D721Med (cell line): ENCODE data around the gene HDHD3.
"Not testable (repeated sequence)": the region's sequence is repeated elsewhere in the genome, so short reads cannot be mapped to it uniquely, and the experiment has no call there.

ENCODE experiments used
- DNase-seq: peaks from one replicate; pipeline ENCODE4 v3.0.0; 2011; ENCODE audit warnings: low spot score; ENCODE audit not compliant: insufficient read length
- FAIRE-seq: peaks from 2 replicates; lab custom pipeline; 2011; peaks lifted over from hg19 to GRCh38; lab: Jason Lieb, UNC
- TF ChIP-seq, protein P1 (sequence below): IDR thresholded peaks from 2 replicates; pipeline ENCODE4 v1.5.1; 2012; ENCODE audit warnings: mild to moderate bottlenecking, control low read depth; ENCODE audit not compliant: insufficient read depth; ENCODE audit errors: missing control alignments

HDHD3 gene

DNA sequence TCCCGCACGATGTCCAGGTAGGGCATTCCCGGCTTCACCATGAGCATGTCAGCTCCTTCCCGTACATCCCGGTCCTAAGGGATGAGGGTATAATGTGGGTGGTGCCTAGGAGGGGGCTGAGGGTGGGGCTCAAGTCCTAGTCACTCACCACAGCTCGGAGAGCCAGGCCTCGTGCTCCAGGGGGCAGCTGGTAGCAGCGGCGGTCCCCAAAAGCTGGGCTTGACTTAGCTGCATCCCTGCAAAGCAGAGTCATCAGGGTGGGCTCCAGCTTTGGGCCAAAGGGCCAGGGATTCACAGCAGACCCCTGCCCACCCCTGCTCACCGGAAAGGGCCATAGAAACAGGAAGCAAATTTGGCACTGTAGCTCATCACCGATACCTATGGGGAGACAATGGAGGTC lies 12.7 kb upstream of the HDHD3 start:
- TF ChIP-seq, protein P1, sequence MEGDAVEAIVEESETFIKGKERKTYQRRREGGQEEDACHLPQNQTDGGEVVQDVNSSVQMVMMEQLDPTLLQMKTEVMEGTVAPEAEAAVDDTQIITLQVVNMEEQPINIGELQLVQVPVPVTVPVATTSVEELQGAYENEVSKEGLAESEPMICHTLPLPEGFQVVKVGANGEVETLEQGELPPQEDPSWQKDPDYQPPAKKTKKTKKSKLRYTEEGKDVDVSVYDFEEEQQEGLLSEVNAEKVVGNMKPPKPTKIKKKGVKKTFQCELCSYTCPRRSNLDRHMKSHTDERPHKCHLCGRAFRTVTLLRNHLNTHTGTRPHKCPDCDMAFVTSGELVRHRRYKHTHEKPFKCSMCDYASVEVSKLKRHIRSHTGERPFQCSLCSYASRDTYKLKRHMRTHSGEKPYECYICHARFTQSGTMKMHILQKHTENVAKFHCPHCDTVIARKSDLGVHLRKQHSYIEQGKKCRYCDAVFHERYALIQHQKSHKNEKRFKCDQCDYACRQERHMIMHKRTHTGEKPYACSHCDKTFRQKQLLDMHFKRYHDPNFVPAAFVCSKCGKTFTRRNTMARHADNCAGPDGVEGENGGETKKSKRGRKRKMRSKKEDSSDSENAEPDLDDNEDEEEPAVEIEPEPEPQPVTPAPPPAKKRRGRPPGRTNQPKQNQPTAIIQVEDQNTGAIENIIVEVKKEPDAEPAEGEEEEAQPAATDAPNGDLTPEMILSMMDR: no peak
- DNase-seq (no peak), FAIRE-seq (no peak)

DNA sequence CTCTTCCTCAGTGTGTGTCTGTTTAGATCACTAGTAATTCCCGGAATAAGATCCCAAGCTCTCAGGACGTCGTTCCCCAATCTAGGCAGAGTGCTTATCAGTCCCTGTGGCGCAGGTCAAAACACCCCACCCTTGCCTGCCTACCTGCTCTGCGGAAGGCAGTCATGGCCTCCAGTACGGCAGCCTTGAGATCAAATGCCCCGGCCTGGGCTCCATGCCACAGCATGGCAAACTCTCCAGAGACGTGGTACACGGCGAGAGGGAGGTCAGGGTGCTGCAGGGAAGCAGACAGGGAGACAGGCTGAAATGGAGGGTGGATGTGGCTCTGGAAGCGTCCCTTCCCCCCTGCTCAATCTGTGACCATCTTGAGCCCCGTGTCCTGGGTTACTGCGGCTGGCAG lies 12.0 kb upstream of the HDHD3 start:
- TF ChIP-seq, protein P1: no peak
- DNase-seq (no peak), FAIRE-seq (no peak)

- FAIRE-seq: no peak
- TF ChIP-seq, protein P1: no peak
- DNase-seq: no peak
These were observed 10.9 kb upstream of the HDHD3 start for GRCh38 chr9:113387560-113388230.

DNA sequence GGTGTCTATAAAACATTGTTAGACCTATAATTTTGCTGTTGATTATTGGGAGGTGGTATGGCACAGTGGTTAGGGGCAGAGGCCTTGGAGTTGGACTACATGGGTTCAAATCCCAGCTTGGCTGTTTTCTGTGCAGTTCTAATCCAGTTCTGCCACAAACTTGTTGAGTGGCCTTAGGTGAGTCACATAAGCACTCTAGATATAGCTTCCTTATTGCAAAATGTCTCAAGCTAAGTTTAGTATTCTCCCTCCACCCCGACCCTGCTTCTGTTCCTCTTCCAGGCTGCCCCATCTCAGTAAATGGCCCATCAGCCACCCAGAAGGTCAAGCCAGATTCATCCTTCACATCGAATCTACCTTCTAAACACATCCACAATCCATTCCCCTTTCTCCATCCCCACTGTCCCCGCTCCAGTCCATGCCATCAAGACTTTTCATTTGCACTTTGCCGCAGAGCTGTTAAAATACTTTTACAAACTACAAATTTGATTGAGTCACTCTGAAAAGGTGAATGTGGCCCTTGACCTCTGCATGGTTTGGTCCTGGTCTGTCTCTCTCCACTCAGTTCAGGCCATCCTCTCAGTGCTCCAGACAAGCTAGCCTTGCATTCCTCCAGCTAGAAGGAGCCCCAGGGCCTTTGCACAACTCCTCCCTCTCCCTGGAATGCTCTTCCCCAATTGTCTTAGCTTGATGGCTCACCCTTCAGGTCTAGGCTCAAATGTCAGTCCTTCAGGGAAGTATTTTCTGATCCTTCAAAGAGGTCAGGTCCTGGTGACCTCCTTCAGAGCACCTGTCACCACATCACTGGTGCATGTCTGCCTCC lies 10.0 kb upstream of the HDHD3 start:
- FAIRE-seq (no peak), DNase-seq (no peak)
- TF ChIP-seq, protein P1: no peak

- FAIRE-seq: no peak
- DNase-seq: no peak
- TF ChIP-seq, protein P1: no peak
These were observed 5.2 kb upstream of the HDHD3 start for GRCh38 chr9:113381909-113382411.

- not testable (repeated sequence) for FAIRE-seq, DNase-seq
These were observed 4.7 kb upstream of the HDHD3 start for GRCh38 chr9:113381441-113381840.

DNA sequence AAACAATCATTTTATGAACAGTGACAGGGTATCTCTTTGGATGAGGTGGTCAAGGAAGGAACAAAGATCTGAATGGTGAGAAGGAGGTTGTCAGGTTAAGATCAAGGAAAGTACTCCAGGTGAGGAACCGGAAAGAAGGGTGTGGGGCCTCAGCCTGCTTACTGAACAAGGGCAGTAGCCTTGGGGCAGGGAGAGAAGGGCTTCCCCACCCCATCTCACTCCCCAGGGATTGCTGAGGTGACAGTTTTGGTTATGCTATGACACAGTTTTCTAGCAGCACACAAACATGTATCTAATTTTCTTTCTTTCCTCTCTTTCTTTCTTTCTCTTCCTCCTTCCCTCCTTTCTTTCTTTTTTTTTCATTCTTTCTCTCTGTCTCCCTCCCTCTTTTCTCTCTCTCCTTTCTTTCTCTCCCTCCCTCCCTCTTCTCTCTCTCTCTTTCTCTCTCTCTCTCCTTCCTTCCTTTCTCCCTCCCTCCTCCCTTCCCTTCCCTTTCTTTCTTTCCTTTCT lies 4.1 kb upstream of the HDHD3 start:
- FAIRE-seq (no peak), DNase-seq (no peak)
- TF ChIP-seq, protein P1: no peak

GRCh38 chr9:113379829-113380210 lies 3.0 kb upstream of the HDHD3 start:
- not testable (repeated sequence) for FAIRE-seq, DNase-seq

DNA sequence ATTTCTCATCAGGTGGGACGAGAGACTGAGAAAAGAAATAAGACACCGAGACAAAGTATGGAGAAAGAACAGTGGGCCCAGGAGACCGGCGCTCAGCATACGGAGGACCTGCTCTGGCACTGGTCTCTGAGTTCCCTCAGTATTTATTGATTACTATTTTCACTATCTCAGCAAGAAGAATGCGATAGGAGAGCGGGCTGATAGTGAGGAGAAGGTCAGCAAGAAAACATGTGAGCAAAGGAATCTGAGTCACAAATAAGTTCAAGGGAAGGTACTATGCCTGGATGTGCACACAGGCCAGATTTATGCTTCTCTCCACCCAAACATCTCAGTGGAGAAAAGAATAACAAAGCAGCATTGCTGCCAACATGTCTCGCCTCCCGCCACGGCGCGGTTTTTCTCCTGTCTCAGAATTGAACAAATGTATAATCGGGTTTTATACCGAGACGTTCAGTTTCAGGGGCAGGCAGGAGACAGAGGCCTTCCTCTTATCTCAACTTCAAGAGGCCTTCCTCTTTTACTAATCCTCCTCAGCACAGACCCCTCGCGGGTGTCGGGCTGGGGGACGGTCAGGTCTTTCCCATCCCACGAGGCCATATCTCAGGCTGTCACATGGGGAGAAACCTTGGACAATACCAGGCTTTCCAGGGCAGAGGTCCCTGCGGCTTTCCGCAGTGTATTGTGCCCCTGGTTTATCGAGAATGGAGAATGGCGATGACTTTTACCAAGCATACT lies 2.5 kb upstream of the HDHD3 start:
- not testable (repeated sequence) for DNase-seq, FAIRE-seq
